Measurements from ENCODE around the gene NKD2. TPM values are rescaled to one million over a fixed set of nuclear protein-coding genes. Genes with fewer than 3 reads are reported as not detected.

NKD2 gene
- total and polyA plus RNA-seq, 11 donors = 0.56 to 6.6 (median 2.3) TPM

DNA sequence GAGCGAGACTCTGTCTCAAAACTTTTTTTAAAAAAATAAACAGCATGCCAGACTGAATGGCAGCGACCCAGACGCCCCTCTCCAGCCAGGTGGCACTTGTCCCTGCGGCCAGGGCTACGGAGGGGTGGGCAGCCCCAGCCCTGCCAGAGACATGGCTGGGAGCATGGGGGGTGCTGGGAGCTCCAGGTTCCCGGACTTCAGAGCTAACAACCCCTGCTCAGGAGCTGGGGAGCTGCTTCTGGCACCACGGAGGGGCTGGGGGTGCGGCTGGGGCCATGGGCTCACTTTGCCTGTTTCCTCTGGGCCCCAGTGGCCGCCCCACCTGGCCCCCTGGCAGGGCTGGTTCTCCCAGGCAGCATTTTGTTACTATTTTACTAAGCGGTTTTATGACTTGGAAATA lies 53.3 kb downstream of the NKD2 start:
- peak in 2 of 5 donors; percentile 22 to 30 for DNase-seq
- Histone ChIP-seq H3K9me3 (no peaks in the 10 kb centered on the region), H3K27me3 (no peaks in the 10 kb centered on the region), H3K4me1 (peaks cover 0 to under 1% (median 0%) of the 10 kb centered on the region in 12 donors), H3K36me3 (peaks cover 0 to 93% (median 81%) of the 10 kb centered on the region in 9 donors), H3K4me3 (no peak overlapping the region), H3K27ac (no peak overlapping the region)
- intact Hi-C loops (cut with DNase I) = loop anchor here in 1 of 10 donors (10.0 kb wide), 1 partner anchor 73 kb away; no protein-coding TSS in a partner anchor
- no peak for ATAC-seq
- 79 to 88% (median 84%) methylated on average over 6 to 10 of the region's 10 CpGs for WGBS, 4 donors
- TF ChIP-seq, protein P1, sequence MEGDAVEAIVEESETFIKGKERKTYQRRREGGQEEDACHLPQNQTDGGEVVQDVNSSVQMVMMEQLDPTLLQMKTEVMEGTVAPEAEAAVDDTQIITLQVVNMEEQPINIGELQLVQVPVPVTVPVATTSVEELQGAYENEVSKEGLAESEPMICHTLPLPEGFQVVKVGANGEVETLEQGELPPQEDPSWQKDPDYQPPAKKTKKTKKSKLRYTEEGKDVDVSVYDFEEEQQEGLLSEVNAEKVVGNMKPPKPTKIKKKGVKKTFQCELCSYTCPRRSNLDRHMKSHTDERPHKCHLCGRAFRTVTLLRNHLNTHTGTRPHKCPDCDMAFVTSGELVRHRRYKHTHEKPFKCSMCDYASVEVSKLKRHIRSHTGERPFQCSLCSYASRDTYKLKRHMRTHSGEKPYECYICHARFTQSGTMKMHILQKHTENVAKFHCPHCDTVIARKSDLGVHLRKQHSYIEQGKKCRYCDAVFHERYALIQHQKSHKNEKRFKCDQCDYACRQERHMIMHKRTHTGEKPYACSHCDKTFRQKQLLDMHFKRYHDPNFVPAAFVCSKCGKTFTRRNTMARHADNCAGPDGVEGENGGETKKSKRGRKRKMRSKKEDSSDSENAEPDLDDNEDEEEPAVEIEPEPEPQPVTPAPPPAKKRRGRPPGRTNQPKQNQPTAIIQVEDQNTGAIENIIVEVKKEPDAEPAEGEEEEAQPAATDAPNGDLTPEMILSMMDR (IDR thresholded peaks at IDR 0.05) = no peak
- TF ChIP-seq POLR2A (IDR thresholded peaks at IDR 0.05) = no peak

DNA sequence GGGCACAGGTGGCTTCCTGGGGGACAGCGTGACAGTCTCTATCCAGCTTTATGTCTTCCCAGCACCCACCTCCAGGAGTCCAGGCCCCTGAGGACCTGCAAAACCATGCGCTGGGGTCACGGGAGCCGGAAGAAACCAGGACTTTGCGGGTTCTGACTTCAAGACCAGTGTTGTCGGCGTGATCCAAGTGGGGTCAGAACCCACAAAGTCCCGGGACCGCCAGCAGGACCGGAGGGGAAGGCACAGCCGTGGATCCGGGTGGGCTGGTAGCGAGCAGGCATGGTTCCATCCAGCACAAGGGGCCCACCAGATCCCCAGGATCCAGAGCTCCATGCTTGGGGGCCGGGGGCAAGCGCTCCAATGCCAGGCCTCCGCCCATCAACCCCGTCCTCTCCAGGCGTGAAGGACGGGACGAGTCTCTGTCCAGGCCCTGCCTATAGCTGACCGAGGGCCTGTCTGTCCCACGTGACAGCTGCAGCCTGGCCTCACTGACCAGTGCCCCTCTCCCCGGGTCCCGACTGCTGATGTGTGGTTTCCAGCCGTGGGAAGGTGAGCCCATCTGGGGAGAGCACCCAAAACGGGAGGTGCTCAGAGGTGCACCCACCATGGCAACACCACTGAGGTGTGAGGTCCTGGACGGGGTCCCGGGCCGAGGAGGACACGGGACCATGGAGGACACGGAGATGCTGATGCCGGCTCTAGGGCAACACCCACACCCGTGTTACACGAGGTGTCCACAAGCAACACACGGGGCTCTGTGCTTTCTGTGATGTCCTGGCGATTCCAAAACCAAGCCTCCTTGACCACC lies 54.4 kb downstream of the NKD2 start:
- Histone ChIP-seq H3K27ac (no peak overlapping the region), H3K27me3 (no peaks in the 10 kb centered on the region), H3K4me3 (no peak overlapping the region), H3K4me1 (peaks cover 0 to 11% (median 4%) of the 10 kb centered on the region in 12 donors), H3K36me3 (peaks cover 0 to 86% (median 71%) of the 10 kb centered on the region in 9 donors), H3K9me3 (no peaks in the 10 kb centered on the region)
- intact Hi-C loops (cut with DNase I) = loop anchor here in 1 of 10 donors (10.0 kb wide), 1 partner anchor 72 kb away; no protein-coding TSS in a partner anchor
- no peak for TF ChIP-seq POLR2A (IDR thresholded peaks at IDR 0.05)
- TF ChIP-seq, protein P1 (IDR thresholded peaks at IDR 0.05) = no peak
- WGBS, 4 donors = 93 to 95% (median 94%) methylated on average over 35 to 36 of the region's 36 CpGs
- DNase-seq = peak in 2 of 5 donors; percentile 26 to 52
- ATAC-seq = no peak

DNA sequence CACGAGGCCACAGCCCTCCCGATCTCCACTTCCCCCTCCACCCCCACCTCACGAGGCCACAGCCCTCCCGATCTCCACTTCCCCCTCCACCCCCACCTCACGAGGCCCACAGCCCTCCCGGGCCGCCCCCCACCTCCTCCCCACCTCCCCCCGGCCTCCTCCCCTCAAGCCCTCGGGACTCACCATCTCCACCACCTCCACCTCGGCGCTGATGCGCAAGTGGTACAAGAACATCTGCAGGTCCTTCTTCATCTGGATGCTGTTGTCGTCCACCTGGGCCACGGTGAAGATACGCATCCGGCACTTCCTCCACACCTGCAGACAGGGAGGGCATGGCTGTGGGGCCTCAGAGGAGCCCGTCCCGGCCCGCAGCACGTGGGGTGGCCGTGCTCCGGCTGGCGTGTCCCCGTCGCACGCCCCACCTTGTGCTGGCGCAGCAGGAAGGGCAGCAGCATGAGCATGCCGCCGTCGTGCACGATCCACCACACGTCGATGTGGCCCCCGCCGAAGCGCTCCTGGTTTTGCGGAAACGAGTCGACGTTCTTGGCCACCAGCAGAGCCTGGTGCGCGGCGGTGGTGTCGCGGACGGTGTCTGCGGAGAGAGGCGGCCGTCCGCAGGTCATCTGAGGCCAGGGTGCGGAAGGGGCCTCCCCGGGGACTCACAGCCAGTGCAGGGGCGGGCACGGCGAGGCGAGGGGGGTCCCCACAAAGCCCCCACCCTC lies 55.2 kb downstream of the NKD2 start:
- DNase-seq (peak in 2 of 5 donors; percentile 24 to 56), ATAC-seq (no peak)
- TF ChIP-seq, protein P1 (IDR thresholded peaks at IDR 0.05) = no peak
- TF ChIP-seq POLR2A (IDR thresholded peaks at IDR 0.05) = no peak
- Histone ChIP-seq H3K4me3 (no peak overlapping the region), H3K9me3 (no peaks in the 10 kb centered on the region), H3K36me3 (peaks cover 0 to 84% (median 68%) of the 10 kb centered on the region in 9 donors), H3K27ac (no peak overlapping the region), H3K27me3 (no peaks in the 10 kb centered on the region), H3K4me1 (peaks cover 0 to 16% (median 6%) of the 10 kb centered on the region in 12 donors)
- intact Hi-C loops (cut with DNase I) = loop anchor here in 1 of 10 donors (10.0 kb wide), 1 partner anchor 71 kb away; no protein-coding TSS in a partner anchor
- WGBS, 4 donors = 90 to 94% (median 93%) methylated on average over 24 to 56 of the region's 56 CpGs
